Left ventricle myocardium inferior (tissue), 1 donor: ENCODE data around the gene P2RY13. TPM values are rescaled to one million over a fixed set of nuclear protein-coding genes. Genes with fewer than 3 reads are reported as not detected.

ENCODE experiments used
- DNase-seq: peaks from one replicate; pipeline ENCODE4 v3.0.0-alpha.2; 2020
- H3K27ac ChIP-seq: fragments of 200-600 bp; replicated peaks from 2 replicates; pipeline ENCODE4 v1.8.0; 2021
- H3K27me3 ChIP-seq: fragments of 200-600 bp; 2 replicates; pipeline ENCODE4 v1.8.0; 2021; ENCODE audit warnings: low read depth
- H3K36me3 ChIP-seq: fragments of 200-600 bp; 2 replicates; pipeline ENCODE4 v1.8.0; 2021
- H3K4me1 ChIP-seq: fragments of 200-600 bp; 2 replicates; pipeline ENCODE4 v1.8.0; 2021
- H3K4me3 ChIP-seq: fragments of 200-600 bp; 2 replicates; pipeline ENCODE4 v1.8.0; 2021; ENCODE audit warnings: mild to moderate bottlenecking, moderate library complexity
- H3K9me3 ChIP-seq: fragments of 200-600 bp; replicated peaks from 2 replicates; pipeline ENCODE4 v1.8.0; 2021
- CTCF ChIP-seq: fragments of 200-600 bp; IDR thresholded peaks from 2 replicates; pipeline ENCODE4 v1.8.0; 2021; ENCODE audit warnings: antibody characterized with exemption, mild to moderate bottlenecking, borderline replicate concordance
- intact Hi-C: fragments of 100-400 bp; cut with micrococcal nuclease; formaldehyde crosslinking; loops from one replicate; pipeline ENCODE4 v1.11.0; 2022
- total RNA-seq: library from RNA; stranded (reverse); fragmentation: NEBNext Ultra II Directional; extraction: Animal tissue kit (Norgen Biotek cat#: 25700); gene quantifications from one replicate; pipeline ENCODE4 v1.2.1, GENCODE V29; 2021
- donor health status: DM: no; HTN: yes; CAD: no; lungs with severe emphysema.

Gene P2RY13
- total RNA-seq, 1 donor from 2014 or later, result 0.96 TPM

- H3K27ac ChIP-seq, result no peak overlapping the region
- H3K36me3 ChIP-seq, result no peaks in the 10 kb centered on the region
- no peak overlapping the region for H3K4me3 ChIP-seq
- H3K9me3 ChIP-seq, result no peaks in the 10 kb centered on the region
- H3K4me1 ChIP-seq, result no peaks in the 10 kb centered on the region
- H3K27me3 ChIP-seq, result no peaks in the 10 kb centered on the region
- intact Hi-C loops, result no loop called here
- no peak for DNase-seq
- TF ChIP-seq CTCF, result no peak
Observed at GRCh38 chr3:151321526-151321925, 7.8 kb downstream of the P2RY13 start.

GRCh38 chr3:151320131-151320530, 9.2 kb downstream of the P2RY13 start:
- Histone ChIP-seq H3K27ac (no peak overlapping the region), H3K27me3 (no peaks in the 10 kb centered on the region), H3K4me3 (no peak overlapping the region), H3K36me3 (no peaks in the 10 kb centered on the region), H3K9me3 (no peaks in the 10 kb centered on the region), H3K4me1 (no peaks in the 10 kb centered on the region)
- TF ChIP-seq CTCF, result no peak
- no peak for DNase-seq
- intact Hi-C loops, result no loop called here

GRCh38 chr3:151319628-151320027, 9.7 kb downstream of the P2RY13 start:
- Histone ChIP-seq H3K4me3 (no peak overlapping the region), H3K9me3 (no peaks in the 10 kb centered on the region), H3K27ac (no peak overlapping the region), H3K36me3 (no peaks in the 10 kb centered on the region), H3K4me1 (no peaks in the 10 kb centered on the region), H3K27me3 (no peaks in the 10 kb centered on the region)
- no peak for TF ChIP-seq CTCF
- intact Hi-C loops, result no loop called here
- no peak for DNase-seq

- Histone ChIP-seq H3K4me3 (no peak overlapping the region), H3K9me3 (no peaks in the 10 kb centered on the region), H3K27me3 (no peaks in the 10 kb centered on the region), H3K36me3 (no peaks in the 10 kb centered on the region), H3K27ac (no peak overlapping the region), H3K4me1 (no peaks in the 10 kb centered on the region)
- no peak for DNase-seq
- intact Hi-C loops, result no loop called here
- no peak for TF ChIP-seq CTCF
Observed at GRCh38 chr3:151318991-151319390, 10.4 kb downstream of the P2RY13 start.

GRCh38 chr3:151318313-151318712, 11.0 kb downstream of the P2RY13 start:
- no peak for TF ChIP-seq CTCF
- no peak overlapping the region for H3K27ac ChIP-seq

More at GRCh38 chr3:151318313-151318712, 11.0 kb downstream of the P2RY13 start:
- H3K4me1 ChIP-seq, result no peaks in the 10 kb centered on the region
- no peaks in the 10 kb centered on the region for H3K36me3 ChIP-seq
- no peak overlapping the region for H3K4me3 ChIP-seq
- H3K9me3 ChIP-seq, result no peaks in the 10 kb centered on the region
- intact Hi-C loops, result no loop called here
- no peak for DNase-seq
- H3K27me3 ChIP-seq, result no peaks in the 10 kb centered on the region
